Measurements from ENCODE around the gene S100A12.

- TF ChIP-seq CTCF (IDR thresholded peaks at IDR 0.05) = no peak
- TF ChIP-seq POLR2A (IDR thresholded peaks at IDR 0.05) = no peak
These were observed 20.8 kb downstream of the S100A12 start for GRCh38 chr1:153354515-153355193.
